K562 (cell line): ENCODE measurements around the gene PCDH12. TPM values are rescaled to one million over a fixed set of nuclear protein-coding genes. Genes with fewer than 3 reads are reported as not detected.
A peak's percentile ranks its signal among the peaks of the same experiment; 100 is the strongest.

ENCODE experiments used
- ARNT ChIP-seq, 2 experiments: fragments of 450-650 bp; IDR thresholded peaks; 2 replicates each; pipeline ENCODE4 v1.6.1; 2016; ENCODE audit warnings: mild to moderate bottlenecking in 1 of 2
- BRD4 ChIP-seq: fragments of 200-600 bp; sonication (generic); IDR thresholded peaks from 2 replicates; pipeline ENCODE4 v1.6.1; 2017; ENCODE audit warnings: inconsistent platforms
- FOXJ2 ChIP-seq: fragments of 200-800 bp; sonication (Bioruptor generic); IDR thresholded peaks from 2 replicates; pipeline ENCODE4 v1.6.1; 2016; ENCODE audit warnings: missing genetic modification characterization, missing compliant biosample characterization
- GABPB1 ChIP-seq: sonication (generic); formaldehyde crosslinking; IDR thresholded peaks from 2 replicates; pipeline ENCODE4 v1.8.0; 2022; ENCODE audit warnings: mild to moderate bottlenecking, missing genetic modification reagents
- HDAC8 ChIP-seq: fragments of 450-650 bp; IDR thresholded peaks from 2 replicates; pipeline ENCODE4 v1.6.1; 2016; ENCODE audit warnings: mild to moderate bottlenecking, missing genetic modification characterization, moderate library complexity, missing compliant biosample characterization
- MBD2 ChIP-seq: sonication (generic); IDR thresholded peaks from 2 replicates; pipeline ENCODE4 v1.6.1; 2016; ENCODE audit warnings: low read depth, borderline replicate concordance
- MCM5 ChIP-seq: fragments of 450-650 bp; IDR thresholded peaks from 2 replicates; pipeline ENCODE4 v1.6.1; 2016; ENCODE audit warnings: low read depth
- MTF1 ChIP-seq: fragments of 250-450 bp; sonication (Bioruptor Pico); IDR thresholded peaks from 2 replicates; pipeline ENCODE4 v1.9.0; 2021; ENCODE audit warnings: moderate library complexity, mild to moderate bottlenecking, inconsistent platforms, borderline replicate concordance
- MYBL2 ChIP-seq, 2 experiments: fragments of 450-650 bp in 1 of 2; sonication (generic) in 1 of 2; formaldehyde crosslinking in 1 of 2; IDR thresholded peaks; 2 replicates each; pipeline versions ENCODE4 v1.6.1 to v1.8.1; 2017 to 2022; ENCODE audit warnings: borderline replicate concordance in 1 of 2, inconsistent platforms in 1 of 2, low read depth in 1 of 2, mild to moderate bottlenecking in 1 of 2, missing genetic modification reagents in 1 of 2, moderate library complexity in 1 of 2
- NEUROD1 ChIP-seq: fragments of 150-350 bp; IDR thresholded peaks from 2 replicates; pipeline ENCODE4 v1.6.1; 2014; ENCODE audit warnings: borderline replicate concordance, low read length, low read depth; ENCODE audit not compliant: partially characterized antibody
- NFATC3 ChIP-seq: fragments of 450-650 bp; IDR thresholded peaks from 2 replicates; pipeline ENCODE4 v1.6.1; 2017; ENCODE audit warnings: mild to moderate bottlenecking
- PHF8 ChIP-seq: fragments of 200-600 bp; sonication (generic); IDR thresholded peaks from 2 replicates; pipeline ENCODE4 v1.6.1; 2012; ENCODE audit warnings: mixed run types, mild to moderate bottlenecking, inconsistent platforms, low read length, moderate library complexity, borderline replicate concordance
- PML ChIP-seq: IDR thresholded peaks from 2 replicates; pipeline ENCODE4 v1.6.1; 2012; ENCODE audit warnings: low read length, inconsistent platforms
- SNIP1 ChIP-seq: fragments of 450-650 bp; IDR thresholded peaks from 2 replicates; pipeline ENCODE4 v1.7.1; 2017; ENCODE audit warnings: low read depth, mild to moderate bottlenecking
- SP2 ChIP-seq: IDR thresholded peaks from 2 replicates; pipeline ENCODE4 v1.6.1; 2011; ENCODE audit warnings: mild to moderate bottlenecking, low read depth, low read length, moderate library complexity; ENCODE audit not compliant: poor library complexity, severe bottlenecking; ENCODE audit errors: extremely low read depth
- TSHZ1 ChIP-seq: fragments of 250-450 bp; sonication (Bioruptor Pico); IDR thresholded peaks from 2 replicates; pipeline ENCODE4 v1.4.0; 2020; ENCODE audit warnings: mild to moderate bottlenecking, moderate library complexity
- ZKSCAN3 ChIP-seq: fragments of 250-450 bp; sonication (Bioruptor Pico); IDR thresholded peaks from 2 replicates; pipeline ENCODE4 v1.4.0; 2020
- ZMIZ1 ChIP-seq, 2 experiments: fragments of 150-350 bp in 1 of 2; IDR thresholded peaks; 2 replicates each; pipeline ENCODE4 v1.6.1; 2012 to 2016; ENCODE audit warnings: low read depth in 2 of 2, low read length in 2 of 2, mild to moderate bottlenecking in 1 of 2, moderate library complexity in 1 of 2
- ZNF224 ChIP-seq: sonication (generic); formaldehyde crosslinking; IDR thresholded peaks from 2 replicates; pipeline ENCODE4 v1.8.0; 2022; ENCODE audit warnings: mild to moderate bottlenecking, missing genetic modification reagents
- ZNF253 ChIP-seq: fragments of 250-450 bp; sonication (Bioruptor Pico); conservative IDR thresholded peaks from 2 replicates; pipeline ENCODE4 v1.6.1; 2021; ENCODE audit warnings: mild to moderate bottlenecking
- polyA plus RNA-seq, 8 experiments: library from polyadenylated mRNA; depleted of rRNA in 4 of 8; stranded (reverse) in 5 of 8; unstranded in 3 of 8; fragments of >200 nt; fragmentation: Nextera tagmentation in 2 of 8; fragmentation: Illumina TruSeq in 1 of 8; extraction: Ambion mirVana in 2 of 8; extraction: Trizol in 1 of 8; gene quantifications; 2 replicates each; pipeline versions ENCODE4 v1.2.1 to v1.2.3, GENCODE V29; 2011 to 2014; ENCODE audit warnings: inconsistent platforms in 1 of 8, missing spikeins in 1 of 8
- total RNA-seq, 7 experiments: library from RNA; depleted of rRNA in 6 of 7; stranded (reverse); fragments of >200 nt in 6 of 7; fragmentation: Illumina TruSeq in 2 of 7; extraction: Trizol in 2 of 7; gene quantifications; 2 replicates each; pipeline versions ENCODE4 v1.2.1 to v1.2.3, GENCODE V29; 2011 to 2021; ENCODE audit warnings: low replicate concordance in 1 of 7
- TF ChIP-seq, protein P1 (sequence below): fragments of 250-450 bp; sonication (Bioruptor Pico); IDR thresholded peaks from 2 replicates; pipeline ENCODE4 v1.5.0; 2020; ENCODE audit warnings: mild to moderate bottlenecking

Gene PCDH12
- total and polyA plus RNA-seq, 9 of the 15 experiments (the other 6 are each of a cell fraction or from before 2014, with no cell fraction given) = 0.01 to 0.04 (median 0.01) TPM; not detected in 4

DNA sequence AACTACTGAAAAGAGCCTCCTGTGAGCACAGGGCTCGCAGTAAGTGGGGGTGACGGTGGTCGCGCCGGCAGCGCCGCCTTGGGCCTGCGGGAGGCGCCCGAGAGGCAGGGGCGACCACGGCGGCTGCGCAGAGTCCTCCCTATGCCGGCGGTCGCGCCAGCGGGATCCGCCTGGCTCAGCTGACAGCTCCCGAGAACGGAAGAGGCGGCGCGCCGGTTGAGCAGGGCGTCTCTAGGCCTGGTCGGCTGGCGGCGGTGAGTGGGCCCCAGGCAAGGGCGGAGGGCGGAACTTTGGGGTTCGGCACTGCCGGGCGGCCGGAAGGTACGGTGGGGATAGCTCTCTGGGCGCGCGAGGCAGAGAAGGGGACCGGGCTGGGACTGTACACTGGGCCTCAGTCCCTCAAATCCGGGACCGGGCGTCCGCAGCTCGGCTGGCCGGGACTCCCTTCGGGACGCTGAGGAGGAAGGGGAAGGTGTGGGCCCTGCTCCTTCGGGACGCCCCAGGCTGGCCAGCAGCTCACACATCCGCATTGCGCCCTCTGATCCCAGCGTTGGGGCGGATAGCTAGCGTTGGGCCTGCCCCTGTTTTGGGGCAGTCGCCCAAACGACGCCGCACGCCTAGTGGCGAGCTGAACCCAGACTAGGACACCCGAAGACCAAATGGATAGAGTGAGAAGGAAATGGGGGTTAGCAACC is 11.1 kb upstream of the PCDH12 start, which contains the start of gene RNF14 (continued):
- no peak; a peak in 1 of 4 replicates for TF ChIP-seq ZMIZ1 (IDR thresholded peaks at IDR 0.05; ENCODE audit: low read depth in 2 of 2, low read length in 2 of 2)
- peak; percentile 99 for TF ChIP-seq PHF8
- peak; percentile 91 for TF ChIP-seq GABPB1 (CRISPR knock-in tag)
- TF ChIP-seq ZNF253 (CRISPR knock-in tag) = no peak
- no peak; the same call in none of the 2 replicates for TF ChIP-seq PML
- no peak for TF ChIP-seq ARNT (IDR thresholded peaks at IDR 0.05)
- TF ChIP-seq MBD2 = peak; percentile 83; the same call in 1 of the 2 replicates
- no peak for TF ChIP-seq MTF1 (CRISPR knock-in tag)
- TF ChIP-seq MCM5 = no peak
- no peak for TF ChIP-seq SP2
- TF ChIP-seq HDAC8 (tag) = no peak
- peak; percentile 22 for TF ChIP-seq NEUROD1
- TF ChIP-seq BRD4 = no peak
- no peak for TF ChIP-seq MYBL2 (IDR thresholded peaks at IDR 0.05; ENCODE audit: low read depth)
- no peak for TF ChIP-seq MYBL2 (CRISPR knock-in tag; IDR thresholded peaks at IDR 0.05; ENCODE audit: borderline replicate concordance)
- no peak for TF ChIP-seq TSHZ1 (CRISPR knock-in tag)
- TF ChIP-seq NFATC3 = no peak
- TF ChIP-seq, protein P1, sequence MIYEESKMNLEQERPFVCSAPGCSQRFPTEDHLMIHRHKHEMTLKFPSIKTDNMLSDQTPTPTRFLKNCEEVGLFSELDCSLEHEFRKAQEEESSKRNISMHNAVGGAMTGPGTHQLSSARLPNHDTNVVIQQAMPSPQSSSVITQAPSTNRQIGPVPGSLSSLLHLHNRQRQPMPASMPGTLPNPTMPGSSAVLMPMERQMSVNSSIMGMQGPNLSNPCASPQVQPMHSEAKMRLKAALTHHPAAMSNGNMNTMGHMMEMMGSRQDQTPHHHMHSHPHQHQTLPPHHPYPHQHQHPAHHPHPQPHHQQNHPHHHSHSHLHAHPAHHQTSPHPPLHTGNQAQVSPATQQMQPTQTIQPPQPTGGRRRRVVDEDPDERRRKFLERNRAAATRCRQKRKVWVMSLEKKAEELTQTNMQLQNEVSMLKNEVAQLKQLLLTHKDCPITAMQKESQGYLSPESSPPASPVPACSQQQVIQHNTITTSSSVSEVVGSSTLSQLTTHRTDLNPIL (CRISPR knock-in tag) = no peak
- no peak for TF ChIP-seq ZKSCAN3
- no peak for TF ChIP-seq ZNF224 (CRISPR knock-in tag)
- TF ChIP-seq SNIP1 = no peak
- TF ChIP-seq FOXJ2 (tag) = no peak
